Upper lobe of right lung (tissue), 1 donor: ENCODE data around the gene PRKCA. TPM values are rescaled to one million over a fixed set of nuclear protein-coding genes. Genes with fewer than 3 reads are reported as not detected.

Experiments
- ATAC-seq: fragments of 200-7000 bp; cut with Tn5 transposase; one replicate; pipeline ENCODE4 v1.9.1; 2020; ENCODE audit warnings: mild to moderate bottlenecking, moderate library complexity
- DNase-seq: peaks from one replicate; pipeline ENCODE4 v3.0.0-alpha.2; 2020
- H3K27ac ChIP-seq: fragments of 200-600 bp; one replicate; pipeline ENCODE4 v1.8.0; 2022
- H3K27me3 ChIP-seq: fragments of 200-600 bp; one replicate; pipeline ENCODE4 v1.8.0; 2022; ENCODE audit warnings: mild to moderate bottlenecking
- H3K36me3 ChIP-seq: fragments of 200-600 bp; one replicate; pipeline ENCODE4 v1.8.0; 2022
- H3K4me1 ChIP-seq: fragments of 200-600 bp; one replicate; pipeline ENCODE4 v1.8.0; 2022
- H3K4me3 ChIP-seq: fragments of 200-600 bp; one replicate; pipeline ENCODE4 v1.8.0; 2022; ENCODE audit warnings: mild to moderate bottlenecking
- H3K9me3 ChIP-seq: fragments of 200-600 bp; one replicate; pipeline ENCODE4 v1.8.0; 2022
- CTCF ChIP-seq: fragments of 200-600 bp; IDR thresholded peaks from one replicate; pipeline ENCODE4 v1.8.0; 2022; ENCODE audit warnings: antibody characterized with exemption
- intact Hi-C: fragments of 100-400 bp; cut with DNase I; formaldehyde crosslinking; loops from one replicate; pipeline ENCODE4 v1.11.0; 2022
- total RNA-seq: library from RNA; stranded (reverse); fragmentation: NEBNext Ultra II Directional; extraction: Animal tissue kit (Norgen Biotek cat#: 25700); gene quantifications from one replicate; pipeline ENCODE4 v1.2.1, GENCODE V29; 2021
- donor health status: DM: no; HTN: yes; CAD: no; lungs with severe emphysema.

The PRKCA gene
- total RNA-seq, 1 donor from 2014 or later = 43.4 TPM

- no peak overlapping the region for H3K27ac ChIP-seq
- H3K4me3 ChIP-seq = no peak overlapping the region
- ATAC-seq (no peak), DNase-seq (no peak)
- no peak for TF ChIP-seq CTCF
- peaks cover 12% of the 10 kb centered on the region for H3K36me3 ChIP-seq
- H3K9me3 ChIP-seq = no peaks in the 10 kb centered on the region
- intact Hi-C loops = no loop called here
- no peaks in the 10 kb centered on the region for H3K4me1 ChIP-seq
- H3K27me3 ChIP-seq = no peaks in the 10 kb centered on the region
Observed at GRCh38 chr17:66650544-66650877, 348.1 kb downstream of the PRKCA start.

GRCh38 chr17:66652840-66653507 is 350.6 kb downstream of the PRKCA start:
- H3K4me3 ChIP-seq = no peak overlapping the region
- TF ChIP-seq CTCF = no peak
- intact Hi-C loops = no loop called here
- H3K27me3 ChIP-seq = no peaks in the 10 kb centered on the region
- no peak overlapping the region for H3K27ac ChIP-seq
- no peaks in the 10 kb centered on the region for H3K4me1 ChIP-seq
- ATAC-seq (no peak), DNase-seq (no peak)
- no peaks in the 10 kb centered on the region for H3K9me3 ChIP-seq
- no peaks in the 10 kb centered on the region for H3K36me3 ChIP-seq

- H3K27ac ChIP-seq = no peak overlapping the region
- H3K36me3 ChIP-seq = no peaks in the 10 kb centered on the region
- DNase-seq = no peak
- no peaks in the 10 kb centered on the region for H3K27me3 ChIP-seq
- peak; percentile 50 for ATAC-seq
- no peaks in the 10 kb centered on the region for H3K9me3 ChIP-seq
- H3K4me1 ChIP-seq = no peaks in the 10 kb centered on the region
- no peak for TF ChIP-seq CTCF
- intact Hi-C loops = no loop called here
- H3K4me3 ChIP-seq = no peak overlapping the region
Observed at GRCh38 chr17:66654106-66654740, 351.8 kb downstream of the PRKCA start.

- no peak overlapping the region for H3K27ac ChIP-seq
- H3K4me3 ChIP-seq = no peak overlapping the region
- no peak for TF ChIP-seq CTCF
- no peaks in the 10 kb centered on the region for H3K4me1 ChIP-seq
- no peak for DNase-seq
- no peaks in the 10 kb centered on the region for H3K9me3 ChIP-seq
- ATAC-seq = no peak
- intact Hi-C loops = no loop called here
- H3K36me3 ChIP-seq = no peaks in the 10 kb centered on the region
- H3K27me3 ChIP-seq = no peaks in the 10 kb centered on the region
Observed at GRCh38 chr17:66654764-66655163, 352.4 kb downstream of the PRKCA start.

- intact Hi-C loops = no loop called here
- DNase-seq (no peak), ATAC-seq (no peak)
- H3K4me1 ChIP-seq = no peaks in the 10 kb centered on the region
- no peaks in the 10 kb centered on the region for H3K36me3 ChIP-seq
- H3K27ac ChIP-seq = no peak overlapping the region
- no peaks in the 10 kb centered on the region for H3K27me3 ChIP-seq
- H3K4me3 ChIP-seq = no peak overlapping the region
- no peak for TF ChIP-seq CTCF
- H3K9me3 ChIP-seq = no peaks in the 10 kb centered on the region
Observed at GRCh38 chr17:66655461-66655860, 353.0 kb downstream of the PRKCA start.
